K562 (cell line): ENCODE data around the gene RASGRP2. TPM values are rescaled to one million over a fixed set of nuclear protein-coding genes. Genes with fewer than 3 reads are reported as not detected.

Source experiments
- CBX2 ChIP-seq: fragments of 200-600 bp; sonication (generic); IDR thresholded peaks from one replicate; pipeline ENCODE4 v1.6.1; 2012; ENCODE audit warnings: mild to moderate bottlenecking, low read length, inconsistent platforms; ENCODE audit not compliant: insufficient read depth, poor library complexity, severe bottlenecking
- FOXK1 ChIP-seq: sonication (generic); formaldehyde crosslinking; IDR thresholded peaks from 2 replicates; pipeline ENCODE4 v1.8.0; 2022; ENCODE audit warnings: missing genetic modification reagents, mild to moderate bottlenecking, borderline replicate concordance
- PHF20 ChIP-seq: fragments of 450-650 bp; IDR thresholded peaks from 2 replicates; pipeline ENCODE4 v1.6.1; 2018; ENCODE audit not compliant: partially characterized antibody
- POLR2B ChIP-seq: fragments of 450-650 bp; IDR thresholded peaks from 2 replicates; pipeline ENCODE4 v1.6.1; 2018; ENCODE audit warnings: low read depth; ENCODE audit not compliant: partially characterized antibody
- POLR3G ChIP-seq: IDR thresholded peaks from 2 replicates; pipeline ENCODE4 v1.6.1; 2011; ENCODE audit not compliant: insufficient read length, insufficient replicate concordance; ENCODE audit errors: extremely low read depth
- RUNX1 ChIP-seq: sonication (generic); IDR thresholded peaks from 2 replicates; pipeline ENCODE4 v1.6.1; 2016; ENCODE audit warnings: antibody characterized with exemption, low read depth
- SIRT6 ChIP-seq: IDR thresholded peaks from one replicate; pipeline ENCODE4 v1.6.1; 2012; ENCODE audit warnings: low read depth, mild to moderate bottlenecking, control low read depth, inconsistent platforms, low read length, moderate library complexity
- SREBF2 ChIP-seq: sonication (generic); formaldehyde crosslinking; IDR thresholded peaks from 2 replicates; pipeline ENCODE4 v1.4.0; 2020; ENCODE audit warnings: mild to moderate bottlenecking, missing genetic modification reagents
- TRIM28 ChIP-seq: fragments of 450-650 bp; IDR thresholded peaks from 2 replicates; pipeline ENCODE4 v1.6.1; 2017
- ZNF316 ChIP-seq: fragments of 450-650 bp; IDR thresholded peaks from 2 replicates; pipeline ENCODE4 v1.6.1; 2016
- polyA plus RNA-seq, 8 experiments: library from polyadenylated mRNA; depleted of rRNA in 4 of 8; stranded (reverse) in 5 of 8; unstranded in 3 of 8; fragments of >200 nt; fragmentation: Nextera tagmentation in 2 of 8; fragmentation: Illumina TruSeq in 1 of 8; extraction: Ambion mirVana in 2 of 8; extraction: Trizol in 1 of 8; gene quantifications; 2 replicates each; pipeline versions ENCODE4 v1.2.1 to v1.2.3, GENCODE V29; 2011 to 2014; ENCODE audit warnings: inconsistent platforms in 1 of 8, missing spikeins in 1 of 8
- total RNA-seq, 7 experiments: library from RNA; depleted of rRNA in 6 of 7; stranded (reverse); fragments of >200 nt in 6 of 7; fragmentation: Illumina TruSeq in 2 of 7; extraction: Trizol in 2 of 7; gene quantifications; 2 replicates each; pipeline versions ENCODE4 v1.2.1 to v1.2.3, GENCODE V29; 2011 to 2021; ENCODE audit warnings: low replicate concordance in 1 of 7
- TF ChIP-seq, protein P1 (sequence below): fragments of 450-650 bp; formaldehyde crosslinking; conservative IDR thresholded peaks from 2 replicates; pipeline ENCODE4 v1.4.0; 2022; ENCODE audit warnings: mild to moderate bottlenecking, missing genetic modification characterization
- TF ChIP-seq, protein P2 (sequence below): sonication (generic); formaldehyde crosslinking; IDR thresholded peaks from 2 replicates; pipeline ENCODE4 v1.8.1; 2023; ENCODE audit warnings: mild to moderate bottlenecking, missing genetic modification reagents
- TF ChIP-seq, protein P3 (sequence below): fragments of 450-650 bp; IDR thresholded peaks from 2 replicates; pipeline ENCODE4 v1.6.1; 2016
- TF ChIP-seq, protein P4 (sequence below): IDR thresholded peaks from 3 replicates; pipeline ENCODE4 v1.6.1; 2011; ENCODE audit warnings: borderline replicate concordance, mild to moderate bottlenecking, moderate library complexity; ENCODE audit not compliant: insufficient read length; ENCODE audit errors: extremely low read depth

Gene RASGRP2
- total and polyA plus RNA-seq, 9 of the 15 experiments (the other 6 are each of a cell fraction or from before 2014, with no cell fraction given) = 0.87 to 22.7 (median 5.5) TPM

GRCh38 chr11:64787526-64788320 is 43.8 kb upstream of the RASGRP2 start (continued):
- no peak for TF ChIP-seq ZNF316
- TF ChIP-seq POLR3G = no peak
- TF ChIP-seq, protein P1, sequence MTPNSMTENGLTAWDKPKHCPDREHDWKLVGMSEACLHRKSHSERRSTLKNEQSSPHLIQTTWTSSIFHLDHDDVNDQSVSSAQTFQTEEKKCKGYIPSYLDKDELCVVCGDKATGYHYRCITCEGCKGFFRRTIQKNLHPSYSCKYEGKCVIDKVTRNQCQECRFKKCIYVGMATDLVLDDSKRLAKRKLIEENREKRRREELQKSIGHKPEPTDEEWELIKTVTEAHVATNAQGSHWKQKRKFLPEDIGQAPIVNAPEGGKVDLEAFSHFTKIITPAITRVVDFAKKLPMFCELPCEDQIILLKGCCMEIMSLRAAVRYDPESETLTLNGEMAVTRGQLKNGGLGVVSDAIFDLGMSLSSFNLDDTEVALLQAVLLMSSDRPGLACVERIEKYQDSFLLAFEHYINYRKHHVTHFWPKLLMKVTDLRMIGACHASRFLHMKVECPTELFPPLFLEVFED (CRISPR knock-in tag) = no peak
- TF ChIP-seq POLR2B = no peak
- TF ChIP-seq SIRT6 = no peak
- no peak for TF ChIP-seq PHF20
- no peak for TF ChIP-seq RUNX1
- no peak for TF ChIP-seq TRIM28
- TF ChIP-seq, protein P2, sequence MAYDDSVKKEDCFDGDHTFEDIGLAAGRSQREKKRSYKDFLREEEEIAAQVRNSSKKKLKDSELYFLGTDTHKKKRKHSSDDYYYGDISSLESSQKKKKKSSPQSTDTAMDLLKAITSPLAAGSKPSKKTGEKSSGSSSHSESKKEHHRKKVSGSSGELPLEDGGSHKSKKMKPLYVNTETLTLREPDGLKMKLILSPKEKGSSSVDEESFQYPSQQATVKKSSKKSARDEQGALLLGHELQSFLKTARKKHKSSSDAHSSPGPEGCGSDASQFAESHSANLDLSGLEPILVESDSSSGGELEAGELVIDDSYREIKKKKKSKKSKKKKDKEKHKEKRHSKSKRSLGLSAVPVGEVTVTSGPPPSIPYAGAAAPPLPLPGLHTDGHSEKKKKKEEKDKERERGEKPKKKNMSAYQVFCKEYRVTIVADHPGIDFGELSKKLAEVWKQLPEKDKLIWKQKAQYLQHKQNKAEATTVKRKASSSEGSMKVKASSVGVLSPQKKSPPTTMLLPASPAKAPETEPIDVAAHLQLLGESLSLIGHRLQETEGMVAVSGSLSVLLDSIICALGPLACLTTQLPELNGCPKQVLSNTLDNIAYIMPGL (CRISPR knock-in tag) = no peak
- TF ChIP-seq CBX2 = no peak
- TF ChIP-seq FOXK1 (CRISPR knock-in tag) = no peak
- TF ChIP-seq, protein P3, sequence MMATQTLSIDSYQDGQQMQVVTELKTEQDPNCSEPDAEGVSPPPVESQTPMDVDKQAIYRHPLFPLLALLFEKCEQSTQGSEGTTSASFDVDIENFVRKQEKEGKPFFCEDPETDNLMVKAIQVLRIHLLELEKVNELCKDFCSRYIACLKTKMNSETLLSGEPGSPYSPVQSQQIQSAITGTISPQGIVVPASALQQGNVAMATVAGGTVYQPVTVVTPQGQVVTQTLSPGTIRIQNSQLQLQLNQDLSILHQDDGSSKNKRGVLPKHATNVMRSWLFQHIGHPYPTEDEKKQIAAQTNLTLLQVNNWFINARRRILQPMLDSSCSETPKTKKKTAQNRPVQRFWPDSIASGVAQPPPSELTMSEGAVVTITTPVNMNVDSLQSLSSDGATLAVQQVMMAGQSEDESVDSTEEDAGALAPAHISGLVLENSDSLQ = no peak
- TF ChIP-seq SREBF2 (CRISPR knock-in tag) = no peak
- TF ChIP-seq, protein P4, sequence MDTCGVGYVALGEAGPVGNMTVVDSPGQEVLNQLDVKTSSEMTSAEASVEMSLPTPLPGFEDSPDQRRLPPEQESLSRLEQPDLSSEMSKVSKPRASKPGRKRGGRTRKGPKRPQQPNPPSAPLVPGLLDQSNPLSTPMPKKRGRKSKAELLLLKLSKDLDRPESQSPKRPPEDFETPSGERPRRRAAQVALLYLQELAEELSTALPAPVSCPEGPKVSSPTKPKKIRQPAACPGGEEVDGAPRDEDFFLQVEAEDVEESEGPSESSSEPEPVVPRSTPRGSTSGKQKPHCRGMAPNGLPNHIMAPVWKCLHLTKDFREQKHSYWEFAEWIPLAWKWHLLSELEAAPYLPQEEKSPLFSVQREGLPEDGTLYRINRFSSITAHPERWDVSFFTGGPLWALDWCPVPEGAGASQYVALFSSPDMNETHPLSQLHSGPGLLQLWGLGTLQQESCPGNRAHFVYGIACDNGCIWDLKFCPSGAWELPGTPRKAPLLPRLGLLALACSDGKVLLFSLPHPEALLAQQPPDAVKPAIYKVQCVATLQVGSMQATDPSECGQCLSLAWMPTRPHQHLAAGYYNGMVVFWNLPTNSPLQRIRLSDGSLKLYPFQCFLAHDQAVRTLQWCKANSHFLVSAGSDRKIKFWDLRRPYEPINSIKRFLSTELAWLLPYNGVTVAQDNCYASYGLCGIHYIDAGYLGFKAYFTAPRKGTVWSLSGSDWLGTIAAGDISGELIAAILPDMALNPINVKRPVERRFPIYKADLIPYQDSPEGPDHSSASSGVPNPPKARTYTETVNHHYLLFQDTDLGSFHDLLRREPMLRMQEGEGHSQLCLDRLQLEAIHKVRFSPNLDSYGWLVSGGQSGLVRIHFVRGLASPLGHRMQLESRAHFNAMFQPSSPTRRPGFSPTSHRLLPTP = no peak
